Ishikawa (cell line): ENCODE results near the gene CYBA.

ENCODE experiments used
- CEBPB ChIP-seq: IDR thresholded peaks from 2 replicates; pipeline ENCODE4 v1.6.1; 2012
- CREB1 ChIP-seq: IDR thresholded peaks from 2 replicates; pipeline ENCODE4 v1.6.1; 2012; ENCODE audit warnings: low read depth
- EGR1 ChIP-seq: IDR thresholded peaks from 2 replicates; pipeline ENCODE4 v1.6.1; 2012
- EP300 ChIP-seq: IDR thresholded peaks from 2 replicates; pipeline ENCODE4 v1.6.1; 2012; ENCODE audit warnings: borderline replicate concordance
- FOXM1 ChIP-seq: IDR thresholded peaks from 2 replicates; pipeline ENCODE4 v1.6.1; 2012; ENCODE audit warnings: low read depth, borderline replicate concordance
- NFIC ChIP-seq: IDR thresholded peaks from 2 replicates; pipeline ENCODE4 v1.6.1; 2012
- RAD21 ChIP-seq: IDR thresholded peaks from 2 replicates; pipeline ENCODE4 v1.6.1; 2012; ENCODE audit warnings: low read depth
- TAF1 ChIP-seq: IDR thresholded peaks from 2 replicates; pipeline ENCODE4 v1.6.1; 2012; ENCODE audit warnings: low read depth, mild to moderate bottlenecking
- TCF12 ChIP-seq: IDR thresholded peaks from 2 replicates; pipeline ENCODE4 v1.6.1; 2012; ENCODE audit warnings: low read depth
- TEAD4 ChIP-seq: IDR thresholded peaks from 2 replicates; pipeline ENCODE4 v1.6.1; 2012
- YY1 ChIP-seq: IDR thresholded peaks from 2 replicates; pipeline ENCODE4 v1.6.1; 2012; ENCODE audit warnings: low read depth
- ZBTB7A ChIP-seq: IDR thresholded peaks from 2 replicates; pipeline ENCODE4 v1.6.1; 2012; ENCODE audit warnings: low read depth
- TF ChIP-seq, protein P1 (sequence below): IDR thresholded peaks from 2 replicates; pipeline ENCODE4 v1.6.1; 2012; ENCODE audit warnings: low read depth, mild to moderate bottlenecking
- TF ChIP-seq, protein P2 (sequence below): IDR thresholded peaks from 2 replicates; pipeline ENCODE4 v1.6.1; 2012
- TF ChIP-seq, protein P3 (sequence below): IDR thresholded peaks from 2 replicates; pipeline ENCODE4 v1.6.1; 2012

Gene CYBA

DNA sequence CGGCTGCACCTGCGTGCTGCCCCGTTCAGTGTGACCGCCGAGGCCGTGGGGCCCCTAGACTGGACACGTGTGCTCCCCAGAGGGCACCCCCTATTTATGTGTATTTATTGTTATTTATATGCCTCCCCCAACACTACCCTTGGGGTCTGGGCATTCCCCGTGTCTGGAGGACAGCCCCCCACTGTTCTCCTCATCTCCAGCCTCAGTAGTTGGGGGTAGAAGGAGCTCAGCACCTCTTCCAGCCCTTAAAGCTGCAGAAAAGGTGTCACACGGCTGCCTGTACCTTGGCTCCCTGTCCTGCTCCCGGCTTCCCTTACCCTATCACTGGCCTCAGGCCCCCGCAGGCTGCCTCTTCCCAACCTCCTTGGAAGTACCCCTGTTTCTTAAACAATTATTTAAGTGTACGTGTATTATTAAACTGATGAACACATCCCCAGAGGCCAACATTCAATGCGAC is 10.8 kb downstream of the CYBA start:
- TF ChIP-seq EP300 (no peak), TAF1 (no peak), ZBTB7A (no peak), EGR1 (no peak)
- TF ChIP-seq, protein P1, sequence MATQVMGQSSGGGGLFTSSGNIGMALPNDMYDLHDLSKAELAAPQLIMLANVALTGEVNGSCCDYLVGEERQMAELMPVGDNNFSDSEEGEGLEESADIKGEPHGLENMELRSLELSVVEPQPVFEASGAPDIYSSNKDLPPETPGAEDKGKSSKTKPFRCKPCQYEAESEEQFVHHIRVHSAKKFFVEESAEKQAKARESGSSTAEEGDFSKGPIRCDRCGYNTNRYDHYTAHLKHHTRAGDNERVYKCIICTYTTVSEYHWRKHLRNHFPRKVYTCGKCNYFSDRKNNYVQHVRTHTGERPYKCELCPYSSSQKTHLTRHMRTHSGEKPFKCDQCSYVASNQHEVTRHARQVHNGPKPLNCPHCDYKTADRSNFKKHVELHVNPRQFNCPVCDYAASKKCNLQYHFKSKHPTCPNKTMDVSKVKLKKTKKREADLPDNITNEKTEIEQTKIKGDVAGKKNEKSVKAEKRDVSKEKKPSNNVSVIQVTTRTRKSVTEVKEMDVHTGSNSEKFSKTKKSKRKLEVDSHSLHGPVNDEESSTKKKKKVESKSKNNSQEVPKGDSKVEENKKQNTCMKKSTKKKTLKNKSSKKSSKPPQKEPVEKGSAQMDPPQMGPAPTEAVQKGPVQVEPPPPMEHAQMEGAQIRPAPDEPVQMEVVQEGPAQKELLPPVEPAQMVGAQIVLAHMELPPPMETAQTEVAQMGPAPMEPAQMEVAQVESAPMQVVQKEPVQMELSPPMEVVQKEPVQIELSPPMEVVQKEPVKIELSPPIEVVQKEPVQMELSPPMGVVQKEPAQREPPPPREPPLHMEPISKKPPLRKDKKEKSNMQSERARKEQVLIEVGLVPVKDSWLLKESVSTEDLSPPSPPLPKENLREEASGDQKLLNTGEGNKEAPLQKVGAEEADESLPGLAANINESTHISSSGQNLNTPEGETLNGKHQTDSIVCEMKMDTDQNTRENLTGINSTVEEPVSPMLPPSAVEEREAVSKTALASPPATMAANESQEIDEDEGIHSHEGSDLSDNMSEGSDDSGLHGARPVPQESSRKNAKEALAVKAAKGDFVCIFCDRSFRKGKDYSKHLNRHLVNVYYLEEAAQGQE: no peak

DNA sequence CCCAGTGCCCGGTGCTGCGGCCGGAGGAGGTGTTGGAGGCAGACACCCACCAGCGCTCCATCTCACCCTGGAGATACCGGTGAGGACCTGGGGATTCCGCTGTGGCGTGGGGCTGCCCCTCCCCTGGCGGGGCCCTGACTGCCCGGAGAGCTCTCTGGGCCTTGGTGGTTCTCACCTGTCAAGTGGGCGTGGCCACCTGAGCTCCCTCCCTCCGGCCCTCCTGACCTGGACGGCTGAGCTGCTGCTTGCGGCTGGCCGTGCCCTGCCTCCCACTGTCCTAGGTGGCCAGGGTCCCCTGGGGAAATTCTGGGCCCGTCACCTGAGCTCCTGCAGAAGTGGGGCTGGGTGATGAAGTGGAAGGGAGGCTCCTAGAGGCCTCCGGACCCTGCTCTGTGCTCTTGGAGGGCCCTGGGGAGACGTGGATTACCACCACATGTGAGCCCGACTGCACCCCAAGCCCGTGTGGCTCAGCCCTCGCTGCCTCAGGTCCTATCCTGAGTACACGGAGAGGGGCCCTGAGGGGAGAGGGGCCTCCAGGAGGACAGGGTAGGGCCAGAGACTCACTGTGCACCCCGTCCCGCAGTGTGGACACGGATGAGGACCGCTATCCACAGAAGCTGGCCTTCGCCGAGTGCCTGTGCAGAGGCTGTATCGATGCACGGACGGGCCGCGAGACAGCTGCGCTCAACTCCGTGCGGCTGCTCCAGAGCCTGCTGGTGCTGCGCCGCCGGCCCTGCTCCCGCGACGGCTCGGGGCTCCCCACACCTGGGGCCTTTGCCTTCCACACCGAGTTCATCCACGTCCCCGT is 11.4 kb downstream of the CYBA start:
- no peak for TF ChIP-seq TEAD4
- TF ChIP-seq, protein P2, sequence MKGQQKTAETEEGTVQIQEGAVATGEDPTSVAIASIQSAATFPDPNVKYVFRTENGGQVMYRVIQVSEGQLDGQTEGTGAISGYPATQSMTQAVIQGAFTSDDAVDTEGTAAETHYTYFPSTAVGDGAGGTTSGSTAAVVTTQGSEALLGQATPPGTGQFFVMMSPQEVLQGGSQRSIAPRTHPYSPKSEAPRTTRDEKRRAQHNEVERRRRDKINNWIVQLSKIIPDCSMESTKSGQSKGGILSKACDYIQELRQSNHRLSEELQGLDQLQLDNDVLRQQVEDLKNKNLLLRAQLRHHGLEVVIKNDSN: 0 out of 2 replicates have a peak, but pooled peaks have one; percentile 22
- TF ChIP-seq, protein P1: no peak

DNA sequence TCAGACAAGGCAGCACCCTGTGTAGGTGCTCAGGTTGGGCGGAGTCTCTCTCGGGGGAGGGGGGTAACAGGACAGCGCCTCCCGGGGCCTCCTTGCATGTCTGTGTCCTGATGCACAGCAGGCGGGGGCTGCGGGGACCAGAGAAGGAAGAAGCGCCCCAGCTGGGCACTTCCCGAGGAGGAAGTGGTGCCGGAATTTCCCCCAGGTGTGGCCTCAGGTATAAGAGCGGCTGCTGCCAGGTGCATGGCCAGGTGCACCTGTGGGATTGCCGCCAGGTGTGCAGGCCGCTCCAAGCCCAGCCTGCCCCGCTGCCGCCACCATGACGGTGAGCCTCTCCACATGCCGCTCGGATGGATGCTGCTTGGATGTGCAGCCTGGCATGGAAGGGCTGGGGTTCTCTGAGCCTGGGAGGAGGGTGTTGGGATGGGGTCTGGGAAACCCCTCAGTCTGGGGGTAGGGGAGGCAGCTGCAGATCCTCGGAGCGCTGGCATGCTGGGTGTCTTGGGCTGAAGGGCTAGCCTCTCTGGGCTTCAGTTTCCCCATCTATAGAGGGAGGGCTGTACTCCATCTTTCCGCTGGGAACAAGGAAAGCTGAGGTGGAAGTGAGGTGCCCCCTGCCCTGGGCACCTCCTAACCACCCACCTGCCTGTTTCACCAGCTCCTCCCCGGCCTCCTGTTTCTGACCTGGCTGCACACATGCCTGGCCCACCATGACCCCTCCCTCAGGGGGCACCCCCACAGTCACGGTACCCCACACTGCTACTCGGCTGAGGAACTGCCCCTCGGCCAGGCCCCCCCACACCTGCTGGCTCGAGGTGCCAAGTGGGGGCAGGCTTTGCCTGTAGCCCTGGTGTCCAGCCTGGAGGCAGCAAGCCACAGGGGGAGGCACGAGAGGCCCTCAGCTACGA is 12.3 kb downstream of the CYBA start, which contains the start of gene IL17C:
Gene IL17C (plus strand): TSS at position 250 of the 908 bp plus-strand sequence. CDS start 70 bp downstream, at position 320.
- TF ChIP-seq CEBPB (no peak), EGR1 (no peak), YY1 (peak; percentile 40; the same call in 1 of the 2 replicates), TCF12 (peak; percentile 90), TEAD4 (0 out of 2 replicates have a peak, but pooled peaks have one; percentile 18), NFIC (no peak), FOXM1 (no peak), EP300 (no peak), ZBTB7A (no peak), CREB1 (no peak), TAF1 (no peak), RAD21 (no peak)
- TF ChIP-seq, protein P1: no peak
- TF ChIP-seq, protein P3, sequence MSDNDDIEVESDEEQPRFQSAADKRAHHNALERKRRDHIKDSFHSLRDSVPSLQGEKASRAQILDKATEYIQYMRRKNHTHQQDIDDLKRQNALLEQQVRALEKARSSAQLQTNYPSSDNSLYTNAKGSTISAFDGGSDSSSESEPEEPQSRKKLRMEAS: peak; percentile 50; the same call in 1 of the 2 replicates
- TF ChIP-seq, protein P2: no peak

DNA sequence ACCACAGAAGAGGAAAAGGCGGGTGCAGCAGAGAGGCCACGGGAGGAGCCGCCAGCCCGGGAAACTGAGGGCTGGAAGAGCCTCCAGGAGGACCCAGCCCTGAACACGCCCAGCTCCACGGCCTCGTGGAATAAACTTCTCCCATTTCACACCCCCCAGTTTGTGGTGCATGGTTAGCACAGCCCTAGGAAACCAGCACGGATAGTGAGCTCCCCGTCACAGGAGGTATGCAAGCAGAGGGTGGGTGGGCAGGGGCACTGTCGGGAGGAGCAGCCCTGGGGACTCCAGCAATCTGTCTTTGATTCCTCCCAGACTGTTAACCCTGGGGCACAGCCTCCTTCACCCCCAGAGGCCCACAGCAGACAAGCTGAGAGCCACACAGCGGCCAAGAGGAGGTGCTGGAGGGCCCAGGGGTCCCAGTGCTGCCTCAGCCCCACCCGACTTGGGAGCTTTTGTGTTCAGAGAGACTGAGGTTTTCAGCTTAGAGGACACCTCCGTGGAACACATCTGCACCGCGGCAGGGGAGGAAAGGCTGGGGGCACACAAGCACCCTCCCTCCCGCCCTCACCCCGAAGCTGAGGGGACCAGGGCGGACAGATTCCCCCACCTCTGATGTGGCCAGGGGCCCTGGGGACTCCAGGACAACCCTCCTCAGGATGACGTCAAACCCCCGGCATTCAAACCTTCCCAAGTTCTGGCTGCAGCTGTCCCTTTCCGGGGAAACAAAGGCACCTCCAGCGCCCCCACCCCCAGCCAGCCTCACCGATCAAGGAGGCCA is 14.2 kb downstream of the CYBA start:
- TF ChIP-seq FOXM1 (no peak), YY1 (no peak), CEBPB (no peak), EP300 (no peak), TCF12 (no peak), EGR1 (no peak), TAF1 (no peak), NFIC (no peak), CREB1 (no peak), RAD21 (no peak)
- TF ChIP-seq, protein P2: no peak
- TF ChIP-seq, protein P3: no peak
